Transverse colon (tissue), 4 donors: ENCODE measurements around the gene WWOX.

Experiments used
- CTCF ChIP-seq, 5 experiments: fragments of 200-600 bp in 3 of 5; fragments of 450-650 bp in 2 of 5; sonication (generic) in 3 of 5; IDR thresholded peaks; 1 replicate in 2 of 5; 2 replicates in 3 of 5; pipeline ENCODE4 v1.5.1; 2016 to 2017; ENCODE audit warnings: antibody characterized with exemption in 5 of 5, inconsistent platforms in 3 of 5, mild to moderate bottlenecking in 2 of 5, moderate library complexity in 1 of 5
- EP300 ChIP-seq: sonication (generic); formaldehyde crosslinking; IDR thresholded peaks from one replicate; pipeline ENCODE4 v1.6.1; 2017; ENCODE audit warnings: antibody characterized with exemption, low read depth
- POLR2A ChIP-seq: fragments of 450-650 bp; IDR thresholded peaks from one replicate; pipeline ENCODE4 v1.6.1; 2016; ENCODE audit warnings: antibody characterized with exemption, mild to moderate bottlenecking, moderate library complexity
- POLR2AphosphoS5 ChIP-seq, 3 donors: sonication (generic); formaldehyde crosslinking; IDR thresholded peaks; one replicate each; pipeline ENCODE4 v1.6.1; 2016; ENCODE audit warnings: antibody characterized with exemption in 3 of 3

- no peak for TF ChIP-seq CTCF (IDR thresholded peaks at IDR 0.05)
- no peak for TF ChIP-seq EP300
- TF ChIP-seq POLR2AphosphoS5 (IDR thresholded peaks at IDR 0.05), result no peak
- no peak for TF ChIP-seq POLR2A
Measured at GRCh38 chr16:78485188-78485916, 385.9 kb downstream of the WWOX start.
